DOHH2 (cell line): ENCODE data around the gene BMP7.

Experiments used
- EZH2phosphoT487 ChIP-seq: fragments of 200-600 bp; sonication (generic); IDR thresholded peaks from 2 replicates; pipeline ENCODE4 v1.6.1; 2017; ENCODE audit warnings: borderline replicate concordance, mild to moderate bottlenecking, antibody characterized with exemption, low read length, moderate library complexity, mixed read lengths
- TF ChIP-seq, protein P1 (sequence below): fragments of 200-600 bp; sonication (generic); IDR thresholded peaks from one replicate; pipeline ENCODE4 v1.5.1; 2014; ENCODE audit warnings: antibody characterized with exemption, mild to moderate bottlenecking, low read depth, low read length; ENCODE audit not compliant: poor library complexity, severe bottlenecking

DNA sequence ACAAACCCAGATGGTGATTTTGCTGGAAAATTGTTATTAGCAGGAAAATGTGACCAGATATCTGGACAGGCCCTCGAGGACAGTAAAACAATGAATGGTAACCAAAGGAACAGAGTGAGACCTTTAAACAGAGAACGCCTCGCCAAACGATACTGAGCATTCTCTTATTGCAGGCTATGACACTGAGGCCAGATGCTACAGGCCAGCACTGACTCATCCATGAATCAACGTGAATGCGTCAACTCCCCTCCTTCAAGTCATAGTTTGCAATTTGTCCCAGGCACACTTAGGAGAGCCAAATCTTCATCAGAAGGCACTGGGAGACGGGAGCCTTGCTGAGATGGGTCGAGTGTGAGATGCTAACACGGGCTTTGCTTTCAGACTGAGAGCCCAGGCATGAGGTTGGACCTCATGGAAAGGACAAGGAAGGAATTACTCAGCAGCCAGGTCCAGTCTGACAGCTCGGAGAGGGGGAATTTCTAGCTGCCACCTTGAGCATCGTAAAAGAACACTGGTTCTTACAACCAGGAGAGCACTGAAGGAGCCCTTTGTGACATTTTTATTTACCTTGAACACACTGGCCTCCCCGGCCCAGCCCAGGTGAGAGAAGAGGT is 60.7 kb downstream of the BMP7 start:
- TF ChIP-seq, protein P1, sequence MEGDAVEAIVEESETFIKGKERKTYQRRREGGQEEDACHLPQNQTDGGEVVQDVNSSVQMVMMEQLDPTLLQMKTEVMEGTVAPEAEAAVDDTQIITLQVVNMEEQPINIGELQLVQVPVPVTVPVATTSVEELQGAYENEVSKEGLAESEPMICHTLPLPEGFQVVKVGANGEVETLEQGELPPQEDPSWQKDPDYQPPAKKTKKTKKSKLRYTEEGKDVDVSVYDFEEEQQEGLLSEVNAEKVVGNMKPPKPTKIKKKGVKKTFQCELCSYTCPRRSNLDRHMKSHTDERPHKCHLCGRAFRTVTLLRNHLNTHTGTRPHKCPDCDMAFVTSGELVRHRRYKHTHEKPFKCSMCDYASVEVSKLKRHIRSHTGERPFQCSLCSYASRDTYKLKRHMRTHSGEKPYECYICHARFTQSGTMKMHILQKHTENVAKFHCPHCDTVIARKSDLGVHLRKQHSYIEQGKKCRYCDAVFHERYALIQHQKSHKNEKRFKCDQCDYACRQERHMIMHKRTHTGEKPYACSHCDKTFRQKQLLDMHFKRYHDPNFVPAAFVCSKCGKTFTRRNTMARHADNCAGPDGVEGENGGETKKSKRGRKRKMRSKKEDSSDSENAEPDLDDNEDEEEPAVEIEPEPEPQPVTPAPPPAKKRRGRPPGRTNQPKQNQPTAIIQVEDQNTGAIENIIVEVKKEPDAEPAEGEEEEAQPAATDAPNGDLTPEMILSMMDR, result no peak
- TF ChIP-seq EZH2phosphoT487, result no peak
